LNCaP clone FGC (cell line): Measurements from ENCODE around the gene AKAP13.
A peak's percentile ranks its signal among the peaks of the same experiment; 100 is the strongest.

ENCODE experiments used
- DNase-seq: peaks from one replicate; pipeline ENCODE4 v3.0.0-alpha.2; 2011; ENCODE audit warnings: low read depth
- H3K4me3 ChIP-seq: 2 replicates; pipeline ENCODE4 v1.5.1; 2011; ENCODE audit warnings: mild to moderate bottlenecking, low read depth, low read length, control low read depth
- CTCF ChIP-seq: IDR thresholded peaks from 2 replicates; pipeline ENCODE4 v1.5.1; 2012; ENCODE audit warnings: mild to moderate bottlenecking; ENCODE audit not compliant: control insufficient read depth, insufficient read depth; ENCODE audit errors: extremely low read depth

Gene AKAP13

DNA sequence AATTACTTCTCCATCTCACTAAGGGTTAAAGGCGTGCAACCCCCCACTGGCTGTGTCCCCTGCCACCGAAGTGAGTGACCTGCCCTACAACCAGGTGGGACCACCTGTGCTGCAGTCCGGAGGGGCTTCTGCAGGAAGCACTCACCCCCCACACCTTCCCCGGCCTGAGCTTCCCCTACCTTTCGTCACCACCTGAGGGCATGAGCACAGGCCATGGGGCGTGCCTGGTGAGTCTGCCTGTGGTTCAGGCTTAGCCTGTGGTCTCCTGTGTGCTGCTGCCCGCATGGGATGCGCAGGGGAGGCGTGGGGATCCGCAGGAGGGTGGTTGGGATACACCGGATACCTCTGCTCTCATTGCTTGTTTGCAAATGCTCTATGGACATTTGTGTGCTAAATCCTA lies 368.3 kb downstream of the AKAP13 start:
- DNase-seq, result no peak
- no peak for TF ChIP-seq CTCF
- no peak overlapping the region for H3K4me3 ChIP-seq

DNA sequence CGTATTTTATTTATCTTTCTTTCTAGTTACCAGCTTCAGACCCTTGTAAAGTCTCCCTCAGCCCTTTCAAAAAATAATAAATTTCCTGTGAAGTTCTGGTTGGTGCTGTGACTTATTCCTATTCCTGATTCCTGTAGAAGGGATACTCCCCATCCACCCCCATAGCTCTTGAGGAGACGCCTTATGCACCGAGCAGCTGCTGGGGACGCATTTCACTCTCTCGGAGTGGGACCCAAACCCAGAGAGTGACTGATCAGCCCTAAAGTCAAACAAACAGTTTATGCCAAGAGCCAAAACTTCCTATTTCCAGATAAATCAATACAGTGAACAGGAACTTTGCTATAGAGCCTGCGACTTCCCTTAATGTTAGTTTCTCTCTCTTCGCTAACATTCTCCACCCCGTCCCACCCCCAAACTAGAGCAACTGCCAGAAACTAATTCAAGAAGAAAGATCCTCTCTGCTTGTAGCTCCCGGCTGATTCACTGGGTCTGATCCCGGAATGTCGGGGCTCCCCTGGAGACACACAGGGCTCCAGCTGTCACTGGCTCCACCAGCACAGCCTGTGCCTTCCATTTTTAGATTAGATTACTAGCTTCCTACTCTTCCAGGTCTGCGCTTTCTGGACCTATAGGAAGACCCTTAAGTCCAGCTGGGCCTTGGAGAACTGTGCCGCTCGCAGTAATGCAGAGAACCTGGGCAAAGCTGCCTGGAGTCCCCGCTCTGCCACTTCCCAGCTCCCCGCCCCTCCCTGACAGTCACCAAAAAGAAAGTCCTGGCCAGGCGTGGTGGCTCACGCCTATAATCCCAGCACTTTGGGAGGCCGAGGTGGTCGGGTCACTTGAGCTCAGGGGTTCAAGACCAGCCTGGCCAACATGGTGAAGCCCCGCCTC lies 369.1 kb downstream of the AKAP13 start:
- no peak for TF ChIP-seq CTCF
- H3K4me3 ChIP-seq, result no peak overlapping the region
- no peak for DNase-seq

- DNase-seq, result no peak
- no peak for TF ChIP-seq CTCF
- no peak overlapping the region for H3K4me3 ChIP-seq
These were observed 370.2 kb downstream of the AKAP13 start for GRCh38 chr15:85750319-85751290.

DNA sequence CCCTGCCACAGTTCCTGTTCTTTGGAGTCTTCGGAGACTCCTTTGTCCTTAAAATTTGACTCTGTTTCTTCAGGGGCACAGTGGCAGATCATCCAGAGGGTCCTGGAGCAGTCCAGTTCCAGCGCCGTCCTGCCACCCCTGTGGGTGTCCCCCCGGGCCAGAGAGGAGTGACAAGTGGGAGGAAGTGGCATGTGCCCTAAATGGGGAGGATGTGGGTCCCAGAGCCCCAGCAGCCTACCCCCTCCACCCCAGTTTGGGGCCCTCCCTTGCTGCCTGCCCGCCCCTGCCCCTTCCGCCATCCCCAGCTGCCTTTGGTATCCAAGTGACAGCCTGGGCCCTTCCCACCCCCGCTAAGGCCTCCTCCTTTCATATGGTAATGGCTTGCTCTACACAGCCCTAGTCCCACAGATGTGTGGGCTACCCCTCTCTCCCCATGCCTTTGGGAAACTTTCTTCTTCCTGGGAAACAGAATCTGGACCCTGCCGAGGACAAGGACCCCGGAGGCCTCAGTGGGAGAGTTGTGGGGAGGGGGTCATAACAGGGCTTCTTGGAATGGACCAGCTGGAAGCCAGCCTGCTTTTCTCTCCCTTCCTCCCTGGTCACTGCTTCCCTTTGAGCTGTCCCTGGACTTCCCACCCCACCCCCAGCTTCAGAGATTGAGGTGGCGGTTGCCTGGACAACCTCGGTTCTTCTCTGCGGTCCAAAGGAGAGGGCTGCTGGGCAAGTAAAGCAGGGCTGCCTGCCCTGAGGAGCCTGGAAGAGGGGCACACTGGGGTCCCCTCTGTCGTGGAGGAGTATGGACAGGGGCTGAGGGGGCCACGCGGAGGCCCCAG lies 371.1 kb downstream of the AKAP13 start:
- H3K4me3 ChIP-seq, result no peak overlapping the region
- no peak for TF ChIP-seq CTCF
- no peak for DNase-seq

DNA sequence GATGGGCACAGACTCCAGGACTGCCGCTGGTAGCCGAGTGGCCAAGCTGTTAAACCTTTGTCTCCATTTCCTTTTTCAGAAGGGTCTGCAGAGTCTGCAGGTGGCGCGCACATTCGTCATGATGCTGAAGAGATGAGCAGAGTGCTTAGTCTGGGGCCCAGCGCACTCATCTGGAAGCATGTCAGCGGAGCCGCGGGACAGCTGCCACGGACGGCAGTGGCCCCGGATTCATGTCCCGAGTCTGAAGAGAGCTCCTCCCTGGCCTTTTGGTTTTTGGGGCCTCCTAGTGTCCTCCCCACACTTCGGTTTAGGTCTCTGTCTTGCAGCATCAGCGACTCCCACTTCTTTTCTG lies 371.7 kb downstream of the AKAP13 start:
- DNase-seq, result no peak
- H3K4me3 ChIP-seq, result no peak overlapping the region
- TF ChIP-seq CTCF, result no peak

DNA sequence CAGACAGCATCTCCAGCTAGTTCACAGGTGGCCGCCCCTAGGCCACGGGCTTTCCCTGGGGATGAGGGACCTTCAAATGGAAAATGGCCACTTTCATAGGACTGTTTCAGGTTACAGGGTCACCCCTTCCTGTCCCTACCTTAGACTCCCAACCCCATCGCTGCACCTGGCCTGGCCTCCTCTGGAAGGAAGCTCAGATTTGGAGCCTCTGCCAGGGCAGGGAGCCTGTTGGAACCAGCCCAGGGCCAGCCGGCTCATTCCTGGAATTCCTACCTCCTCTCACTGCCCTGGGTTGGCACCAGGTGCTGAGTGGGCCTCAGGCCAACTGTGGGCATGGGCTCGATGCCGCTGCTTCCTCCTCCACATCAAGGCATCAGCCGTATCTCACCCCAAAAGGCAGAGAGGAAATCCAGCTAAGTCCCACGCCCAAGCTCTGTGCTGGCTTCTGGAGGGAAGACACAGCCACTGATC lies 372.1 kb downstream of the AKAP13 start:
- no peak for TF ChIP-seq CTCF
- DNase-seq, result peak; percentile 14
- H3K4me3 ChIP-seq, result no peak overlapping the region
